ENCODE results near the gene LCMT1. TPM values are rescaled to one million over a fixed set of nuclear protein-coding genes. Genes with fewer than 3 reads are reported as not detected.

Gene LCMT1
- total RNA-seq, 4 donors from 2014 or later: 26.8 to 42.6 (median 29.8) TPM

DNA sequence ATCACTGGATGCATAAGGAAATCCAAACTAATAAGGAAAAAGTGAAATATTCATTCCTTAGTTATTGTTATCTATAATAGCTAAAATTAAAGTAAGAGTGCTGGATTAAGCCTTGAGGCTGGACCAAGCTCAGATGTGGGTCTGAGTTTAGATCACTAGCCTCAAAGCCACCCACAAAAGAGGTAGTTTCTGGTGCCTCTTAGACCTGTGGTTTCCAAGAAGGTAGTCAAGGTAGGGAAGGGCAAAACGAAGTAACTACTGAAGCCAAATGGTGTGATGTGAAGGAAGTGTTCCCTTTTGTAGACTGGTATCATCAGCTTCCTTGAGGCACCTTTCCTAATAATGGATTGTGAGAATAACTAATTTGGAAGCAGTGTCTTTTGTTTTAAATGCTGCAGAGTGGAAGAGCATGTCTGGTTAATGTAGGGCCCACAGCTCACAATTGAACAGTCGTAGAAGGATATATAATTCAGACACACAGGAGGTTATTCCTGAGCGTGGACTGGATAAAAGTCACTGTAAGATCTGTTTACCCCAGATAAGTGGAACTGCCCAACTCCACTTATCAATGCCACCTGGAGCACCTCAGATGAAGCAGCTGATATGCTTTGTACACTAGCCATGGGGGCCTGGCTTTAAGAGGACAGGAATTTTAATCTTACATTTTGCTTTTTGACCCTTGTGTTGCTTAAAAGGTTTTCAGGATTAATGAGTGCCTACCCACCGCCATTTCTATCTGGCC, 31.7 kb upstream of the LCMT1 start:
- intact Hi-C loops (cut with DNase I): no loop called here
- 68 to 84% methylated on average over 4 of the region's 4 CpGs for WGBS, 2 donors

DNA sequence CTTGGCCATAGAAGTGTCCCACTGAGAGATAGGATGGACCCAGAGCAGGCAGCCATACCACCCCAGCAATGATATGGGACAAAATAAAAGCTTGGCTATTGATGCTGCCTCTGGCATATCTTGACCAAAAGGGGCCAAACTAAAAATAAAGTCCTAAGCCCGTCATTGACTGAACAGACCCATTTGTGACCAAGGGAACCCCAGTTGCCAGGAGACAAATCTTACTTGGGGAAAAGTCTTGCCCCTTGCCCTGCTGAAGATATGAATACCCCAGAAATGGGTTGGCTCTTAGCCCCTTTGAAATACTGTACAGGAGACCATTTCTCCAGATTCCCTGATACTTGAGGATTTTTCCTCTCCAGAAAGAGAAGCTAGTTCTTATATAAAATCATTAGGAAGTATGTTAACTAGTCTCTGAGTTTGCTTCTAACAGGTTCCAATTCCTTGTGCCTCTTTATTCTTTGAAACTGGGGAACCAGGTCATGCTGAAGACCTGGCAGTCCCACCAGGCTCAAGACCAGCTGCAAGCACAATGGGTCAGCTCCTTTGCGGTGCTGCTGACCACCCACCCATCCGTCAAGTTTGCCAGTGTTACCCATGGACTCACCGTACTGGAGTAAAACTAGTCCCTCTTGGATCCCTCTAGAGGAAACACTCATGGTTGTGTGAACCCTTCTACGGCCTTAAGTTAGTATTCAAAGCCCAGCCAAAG, 31.0 kb upstream of the LCMT1 start:
- Histone ChIP-seq H3K27me3 (no peaks in the 10 kb centered on the region), H3K27ac (no peak overlapping the region), H3K4me3 (replicated peaks in 1 of 3) (no peak overlapping the region), H3K36me3 (no peaks in the 10 kb centered on the region), H3K9me3 (no peaks in the 10 kb centered on the region), H3K4me1 (no peaks in the 10 kb centered on the region)
- DNase-seq: no peak
- TF ChIP-seq, protein P1, sequence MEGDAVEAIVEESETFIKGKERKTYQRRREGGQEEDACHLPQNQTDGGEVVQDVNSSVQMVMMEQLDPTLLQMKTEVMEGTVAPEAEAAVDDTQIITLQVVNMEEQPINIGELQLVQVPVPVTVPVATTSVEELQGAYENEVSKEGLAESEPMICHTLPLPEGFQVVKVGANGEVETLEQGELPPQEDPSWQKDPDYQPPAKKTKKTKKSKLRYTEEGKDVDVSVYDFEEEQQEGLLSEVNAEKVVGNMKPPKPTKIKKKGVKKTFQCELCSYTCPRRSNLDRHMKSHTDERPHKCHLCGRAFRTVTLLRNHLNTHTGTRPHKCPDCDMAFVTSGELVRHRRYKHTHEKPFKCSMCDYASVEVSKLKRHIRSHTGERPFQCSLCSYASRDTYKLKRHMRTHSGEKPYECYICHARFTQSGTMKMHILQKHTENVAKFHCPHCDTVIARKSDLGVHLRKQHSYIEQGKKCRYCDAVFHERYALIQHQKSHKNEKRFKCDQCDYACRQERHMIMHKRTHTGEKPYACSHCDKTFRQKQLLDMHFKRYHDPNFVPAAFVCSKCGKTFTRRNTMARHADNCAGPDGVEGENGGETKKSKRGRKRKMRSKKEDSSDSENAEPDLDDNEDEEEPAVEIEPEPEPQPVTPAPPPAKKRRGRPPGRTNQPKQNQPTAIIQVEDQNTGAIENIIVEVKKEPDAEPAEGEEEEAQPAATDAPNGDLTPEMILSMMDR (IDR thresholded peaks at IDR 0.05): no peak
- intact Hi-C loops (cut with DNase I): no loop called here
- WGBS, 2 donors: 75 to 95% methylated on average over 5 of the region's 5 CpGs

More for the DNA sequence above, 31.7 kb upstream of the LCMT1 start:
- Histone ChIP-seq H3K9me3 (no peaks in the 10 kb centered on the region), H3K4me1 (no peaks in the 10 kb centered on the region), H3K27me3 (no peaks in the 10 kb centered on the region), H3K4me3 (replicated peaks in 1 of 3) (no peak overlapping the region), H3K27ac (no peak overlapping the region), H3K36me3 (no peaks in the 10 kb centered on the region)
- DNase-seq: no peak
- TF ChIP-seq, protein P1 (IDR thresholded peaks at IDR 0.05): no peak
- TF ChIP-seq POLR2A (IDR thresholded peaks at IDR 0.05): no peak

DNA sequence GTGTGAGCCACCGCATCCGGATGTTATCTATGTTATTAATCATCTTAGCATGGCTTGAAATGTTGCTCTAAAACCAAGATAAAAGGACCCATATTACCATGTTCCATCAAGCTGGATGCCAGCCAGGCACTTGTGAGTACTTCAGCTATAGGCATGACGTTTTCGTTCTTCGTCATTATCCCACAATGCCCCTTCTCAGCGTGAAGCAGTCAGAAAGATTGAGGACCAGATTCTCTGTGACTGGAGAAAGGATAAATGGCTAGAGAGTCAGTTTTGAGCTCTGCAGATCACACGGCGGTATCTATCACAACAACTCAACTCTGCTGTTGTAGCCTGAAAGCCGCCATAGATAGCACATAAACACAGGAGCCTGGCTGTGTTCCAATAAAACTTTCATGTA, 29.8 kb upstream of the LCMT1 start:
- no peak for DNase-seq
- no peak overlapping the region for H3K27ac ChIP-seq
- no peak for TF ChIP-seq POLR2A (IDR thresholded peaks at IDR 0.05)
- TF ChIP-seq, protein P1 (IDR thresholded peaks at IDR 0.05): no peak
- no peaks in the 10 kb centered on the region for H3K36me3 ChIP-seq
- no peaks in the 10 kb centered on the region for H3K9me3 ChIP-seq
- intact Hi-C loops (cut with DNase I): no loop called here
- no peak overlapping the region for H3K4me3 ChIP-seq (replicated peaks in 1 of 3)
- WGBS, 2 donors: 83 to 91% methylated on average over 9 of the region's 9 CpGs
- H3K4me1 ChIP-seq: no peaks in the 10 kb centered on the region
- H3K27me3 ChIP-seq: no peaks in the 10 kb centered on the region

DNA sequence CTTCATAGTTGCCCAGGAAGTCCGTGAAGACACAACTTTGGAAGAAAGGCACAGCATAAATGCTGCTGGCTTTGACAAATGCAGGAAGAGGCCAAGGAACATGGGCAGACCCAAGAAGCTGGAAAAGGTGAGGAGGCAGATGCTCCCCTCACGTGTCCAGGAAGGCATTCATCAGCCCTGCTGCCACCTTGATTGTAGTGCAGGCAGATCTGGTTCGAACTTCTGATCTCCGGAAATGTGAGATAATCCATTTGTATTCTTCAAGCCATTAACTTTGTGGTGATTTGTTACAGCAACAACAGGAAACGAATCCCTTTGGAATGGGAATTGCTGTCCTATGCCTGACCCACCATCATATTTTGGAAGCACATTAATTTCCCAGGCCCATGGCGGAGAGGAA, 28.5 kb upstream of the LCMT1 start:
- Histone ChIP-seq H3K27me3 (no peaks in the 10 kb centered on the region), H3K4me1 (no peaks in the 10 kb centered on the region), H3K36me3 (no peaks in the 10 kb centered on the region), H3K4me3 (replicated peaks in 1 of 3) (no peak overlapping the region), H3K9me3 (no peaks in the 10 kb centered on the region), H3K27ac (no peak overlapping the region)
- WGBS, 2 donors: 88% methylated on average over 6 of the region's 6 CpGs
- TF ChIP-seq, protein P1 (IDR thresholded peaks at IDR 0.05): no peak
- TF ChIP-seq POLR2A (IDR thresholded peaks at IDR 0.05): no peak
- intact Hi-C loops (cut with DNase I): no loop called here
- no peak for DNase-seq

DNA sequence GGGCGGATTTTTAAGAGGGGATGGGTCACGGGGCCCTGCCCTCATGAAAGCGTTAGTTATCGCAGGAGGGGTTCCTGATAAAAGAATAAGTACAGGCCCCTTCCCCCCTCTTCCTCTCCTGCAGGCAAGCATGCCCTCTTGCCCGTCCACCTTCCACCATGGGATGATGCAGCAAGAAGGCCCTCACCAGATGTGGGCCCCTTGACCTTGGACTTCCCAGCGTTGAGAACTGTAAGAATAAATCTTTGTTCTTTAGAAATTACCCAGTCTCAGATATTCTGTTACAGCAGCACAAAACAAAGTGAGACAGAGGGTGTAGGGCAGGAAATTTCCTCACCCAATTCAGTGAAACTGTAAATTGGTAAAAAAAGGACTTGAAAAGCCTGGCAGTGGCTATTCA, 27.8 kb upstream of the LCMT1 start:
- Histone ChIP-seq H3K9me3 (no peaks in the 10 kb centered on the region), H3K36me3 (no peaks in the 10 kb centered on the region), H3K27me3 (no peaks in the 10 kb centered on the region), H3K4me1 (no peaks in the 10 kb centered on the region), H3K27ac (no peak overlapping the region), H3K4me3 (replicated peaks in 1 of 3) (no peak overlapping the region)
- 88% methylated on average over 6 of the region's 6 CpGs for WGBS, 2 donors
- intact Hi-C loops (cut with DNase I): no loop called here
- DNase-seq: no peak
- no peak for TF ChIP-seq POLR2A (IDR thresholded peaks at IDR 0.05)
- TF ChIP-seq, protein P1 (IDR thresholded peaks at IDR 0.05): no peak

Measured in thyroid gland (tissue), 4 donors.